H1 (cell line): ENCODE data around the gene ZNF407.

Experiments used
- CREB1 ChIP-seq: IDR thresholded peaks from 2 replicates; pipeline ENCODE4 v1.6.1; 2012; ENCODE audit warnings: inconsistent platforms
- NRF1 ChIP-seq: IDR thresholded peaks from 2 replicates; pipeline ENCODE4 v1.6.1; 2011; ENCODE audit warnings: mild to moderate bottlenecking, low read depth, low read length, improper control_type of control experiment
- POLR2AphosphoS5 ChIP-seq: IDR thresholded peaks from 2 replicates; pipeline ENCODE4 v1.6.1; 2011; ENCODE audit warnings: low read depth, low read length
- SRF ChIP-seq: IDR thresholded peaks from 2 replicates; pipeline ENCODE4 v1.6.1; 2011; ENCODE audit warnings: mild to moderate bottlenecking, low read depth, low read length, moderate library complexity

DNA sequence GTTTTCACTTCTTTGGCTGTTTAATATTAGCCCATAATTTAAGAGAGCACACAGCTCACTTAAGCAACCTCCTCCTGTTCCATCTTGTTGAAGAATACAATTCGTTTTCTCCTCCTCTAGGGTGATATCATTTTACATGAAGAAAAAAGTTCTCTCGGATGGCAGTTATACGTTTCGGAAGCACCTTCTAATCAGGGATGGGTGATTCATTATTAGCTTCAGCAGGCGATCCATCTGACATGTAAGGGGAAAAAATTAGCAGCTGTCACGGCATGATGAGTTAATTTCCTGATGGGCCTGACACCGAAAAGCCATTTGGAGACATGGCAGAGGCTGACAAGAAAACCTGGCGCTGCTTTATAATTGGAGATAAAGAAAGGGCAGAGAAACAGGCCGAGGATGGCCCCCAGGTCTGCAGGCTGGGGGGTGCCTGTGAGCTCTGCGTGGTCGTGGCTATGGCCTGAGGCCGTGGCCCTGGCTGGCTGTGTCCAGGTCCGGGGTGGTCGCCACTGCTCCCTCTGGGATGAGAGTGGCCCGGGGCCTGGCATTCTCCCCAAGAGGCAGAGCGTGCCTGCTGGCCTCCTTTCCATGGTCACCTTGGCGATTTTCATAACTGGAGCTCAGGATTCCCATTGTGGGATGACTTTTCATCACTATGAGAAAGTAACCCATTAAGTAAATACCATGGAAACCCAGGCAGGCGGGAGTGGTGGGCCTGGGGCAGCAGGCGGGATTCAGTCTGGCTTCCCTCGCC, 471.2 kb downstream of the ZNF407 start:
- TF ChIP-seq NRF1 (no peak), POLR2AphosphoS5 (no peak), CREB1 (no peak), SRF (no peak)
